SJSA1 (cell line): ENCODE measurements around the gene ALDH1A3. TPM values are rescaled to one million over a fixed set of nuclear protein-coding genes. Genes with fewer than 3 reads are reported as not detected.

ENCODE experiments used
- DNase-seq, 2 experiments: peaks; one replicate each; pipeline ENCODE4 v3.0.0-alpha.2; 2015 to 2020; ENCODE audit warnings: low spot score in 2 of 2, low read depth in 1 of 2
- H3K27ac ChIP-seq: fragments of 250-450 bp; sonication (Bioruptor Pico); 2 replicates; pipeline ENCODE4 v1.5.1; 2020; ENCODE audit warnings: mild to moderate bottlenecking, moderate library complexity
- H3K27me3 ChIP-seq: fragments of 250-450 bp; sonication (Bioruptor Pico); replicated peaks from 2 replicates; pipeline ENCODE4 v1.5.1; 2020; ENCODE audit warnings: mild to moderate bottlenecking, moderate library complexity
- H3K36me3 ChIP-seq: fragments of 250-450 bp; sonication (Bioruptor Pico); 2 replicates; pipeline ENCODE4 v1.5.1; 2020; ENCODE audit warnings: mild to moderate bottlenecking
- H3K4me1 ChIP-seq: fragments of 250-450 bp; sonication (Bioruptor Pico); replicated peaks from 2 replicates; pipeline ENCODE4 v1.6.1; 2021; ENCODE audit warnings: mild to moderate bottlenecking
- H3K4me3 ChIP-seq: fragments of 250-450 bp; sonication (Bioruptor Pico); 2 replicates; pipeline ENCODE4 v1.5.1; 2020; ENCODE audit warnings: mild to moderate bottlenecking
- H3K9me3 ChIP-seq: fragments of 250-450 bp; sonication (Bioruptor Pico); replicated peaks from 2 replicates; pipeline ENCODE4 v1.5.1; 2020; ENCODE audit warnings: mild to moderate bottlenecking
- total RNA-seq: library from RNA; depleted of rRNA; stranded (reverse); fragments of >200 nt; shearing (Covaris generic); gene quantifications from 2 replicates; pipeline ENCODE4 v1.2.3, GENCODE V29; 2014

ALDH1A3 gene
- total RNA-seq, 1 experiment from 2014 or later, result 2.2 TPM

GRCh38 chr15:100923902-100924301 is 44.3 kb downstream of the ALDH1A3 start:
- no peaks in the 10 kb centered on the region for H3K27me3 ChIP-seq
- DNase-seq, result peak in 1 of 2 experiments; percentile 30
- peaks cover 21% of the 10 kb centered on the region for H3K36me3 ChIP-seq
- no peaks in the 10 kb centered on the region for H3K9me3 ChIP-seq
- no peak overlapping the region for H3K27ac ChIP-seq
- H3K4me3 ChIP-seq, result no peak overlapping the region
- peaks cover 8% of the 10 kb centered on the region for H3K4me1 ChIP-seq

DNA sequence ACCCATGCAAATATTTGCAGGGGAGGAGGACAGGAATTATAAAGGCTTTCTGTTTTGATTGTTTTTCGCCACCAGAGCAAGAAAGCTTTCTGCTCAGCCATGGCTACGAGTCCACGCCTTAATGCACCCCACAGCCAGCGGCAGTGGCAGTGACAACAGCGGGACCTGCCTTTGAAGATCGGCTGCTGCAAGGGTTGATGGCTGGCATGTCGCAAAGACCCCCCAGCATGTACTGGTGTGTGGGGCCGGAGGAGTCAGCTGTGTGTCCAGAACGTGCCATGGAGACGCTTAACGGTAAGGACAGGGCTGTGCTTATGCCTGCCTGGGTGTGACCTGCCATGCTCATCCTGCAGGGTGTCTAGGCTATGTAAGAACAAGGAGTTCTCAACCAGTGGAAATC is 44.8 kb downstream of the ALDH1A3 start:
- Histone ChIP-seq H3K9me3 (no peaks in the 10 kb centered on the region), H3K27ac (no peak overlapping the region)

DNA sequence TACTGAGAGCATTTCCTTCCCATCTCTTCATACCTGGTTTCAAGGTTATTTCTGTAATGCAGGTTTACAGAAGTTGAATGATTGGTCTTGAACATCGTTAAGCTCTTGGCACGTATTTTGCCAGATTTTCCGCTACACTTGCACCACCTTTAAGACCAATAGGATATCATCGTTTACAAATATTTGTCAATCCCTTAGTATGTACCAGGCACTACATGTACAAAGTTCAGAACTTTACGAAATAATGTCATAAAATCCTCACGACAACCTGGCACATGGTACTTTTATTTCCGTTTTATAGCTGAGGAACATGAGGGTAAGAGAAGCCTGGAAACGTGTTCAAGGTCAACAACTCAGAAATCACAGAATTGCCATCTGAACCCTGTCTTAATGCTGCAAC is 45.8 kb downstream of the ALDH1A3 start:
- DNase-seq, result peak in 1 of 2 experiments; percentile 5
- Histone ChIP-seq H3K36me3 (peaks cover 24% of the 10 kb centered on the region), H3K4me3 (no peak overlapping the region), H3K4me1 (no peaks in the 10 kb centered on the region), H3K27me3 (no peaks in the 10 kb centered on the region), H3K9me3 (no peaks in the 10 kb centered on the region), H3K27ac (no peak overlapping the region)

More for the DNA sequence above, 44.8 kb downstream of the ALDH1A3 start:
- Histone ChIP-seq H3K27me3 (no peaks in the 10 kb centered on the region), H3K4me3 (no peak overlapping the region), H3K36me3 (peaks cover 21% of the 10 kb centered on the region), H3K4me1 (peaks cover 7% of the 10 kb centered on the region)
- peak in 1 of 2 experiments; percentile 31 for DNase-seq

GRCh38 chr15:100926258-100926657 is 46.6 kb downstream of the ALDH1A3 start:
- Histone ChIP-seq H3K27ac (no peak overlapping the region), H3K9me3 (no peaks in the 10 kb centered on the region), H3K36me3 (peaks cover 24% of the 10 kb centered on the region), H3K27me3 (no peaks in the 10 kb centered on the region), H3K4me1 (no peaks in the 10 kb centered on the region), H3K4me3 (no peak overlapping the region)
- peak in 1 of 2 experiments; percentile 41 for DNase-seq

- DNase-seq, result peak in 1 of 2 experiments; percentile 32
- H3K27me3 ChIP-seq, result no peaks in the 10 kb centered on the region
- no peak overlapping the region for H3K27ac ChIP-seq
- H3K9me3 ChIP-seq, result no peaks in the 10 kb centered on the region
- peaks cover under 1% of the 10 kb centered on the region; the same call in 1 of the 2 replicates for H3K4me1 ChIP-seq
- peaks cover 28% of the 10 kb centered on the region for H3K36me3 ChIP-seq
- no peak overlapping the region for H3K4me3 ChIP-seq
These were observed 47.5 kb downstream of the ALDH1A3 start for GRCh38 chr15:100926971-100927756.

GRCh38 chr15:100928632-100929280 is 49.1 kb downstream of the ALDH1A3 start:
- DNase-seq, result peak in 1 of 2 experiments; percentile 33
- no peak overlapping the region for H3K27ac ChIP-seq
- no peaks in the 10 kb centered on the region for H3K27me3 ChIP-seq
- H3K4me1 ChIP-seq, result peaks cover 10% of the 10 kb centered on the region
- no peak overlapping the region for H3K4me3 ChIP-seq
- H3K9me3 ChIP-seq, result no peaks in the 10 kb centered on the region
- H3K36me3 ChIP-seq, result peaks cover 28% of the 10 kb centered on the region

DNA sequence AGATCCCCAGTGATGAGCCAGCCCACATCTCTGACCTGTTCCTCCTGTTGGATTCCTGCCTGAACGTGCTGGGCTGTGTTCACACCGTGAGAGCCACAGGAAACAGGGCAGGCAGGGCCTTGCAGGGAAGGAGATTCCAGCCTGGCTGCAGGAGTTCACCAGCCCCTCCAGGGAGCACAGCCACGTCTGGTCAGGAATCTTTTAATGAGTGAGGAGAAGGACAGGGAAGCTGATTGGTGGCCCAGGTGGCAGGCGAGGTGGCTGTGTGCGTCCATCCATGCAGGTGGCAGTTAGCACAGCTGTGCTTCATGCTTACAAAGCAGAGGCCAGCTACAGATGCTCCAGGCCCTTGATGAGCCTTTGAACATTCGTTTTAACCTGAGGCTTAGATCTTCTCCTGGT is 50.0 kb downstream of the ALDH1A3 start:
- DNase-seq, result peak in 1 of 2 experiments; percentile 26
- Histone ChIP-seq H3K36me3 (peaks cover 25% of the 10 kb centered on the region), H3K27ac (no peak overlapping the region), H3K4me1 (peaks cover 10% of the 10 kb centered on the region), H3K4me3 (no peak overlapping the region), H3K27me3 (no peaks in the 10 kb centered on the region), H3K9me3 (no peaks in the 10 kb centered on the region)

DNA sequence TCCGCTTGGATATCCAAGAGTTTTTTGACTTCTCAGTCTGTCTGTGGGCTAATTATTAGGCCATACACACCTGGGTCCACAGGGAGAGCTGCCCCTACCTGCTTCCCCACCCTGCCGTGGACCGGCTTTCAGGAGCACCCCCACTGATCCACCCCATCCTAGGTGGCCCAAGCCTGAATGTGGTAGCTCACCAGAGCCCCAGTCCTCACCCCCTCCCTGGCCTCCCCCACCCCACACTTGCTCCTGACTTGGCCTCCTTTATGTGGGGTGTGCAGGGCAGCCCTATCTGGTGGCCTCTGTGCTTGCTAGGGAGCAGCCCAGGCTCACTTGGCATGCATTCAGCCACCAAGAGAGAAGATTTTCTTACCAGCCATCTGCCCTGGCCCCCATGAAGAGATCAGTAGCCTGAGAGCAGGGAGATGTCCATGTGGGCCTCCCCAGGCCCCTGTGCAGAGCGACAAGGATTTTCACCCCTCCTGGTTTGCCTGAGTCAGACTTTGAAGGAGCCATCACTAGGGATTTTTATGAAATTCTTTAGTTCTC is 50.7 kb downstream of the ALDH1A3 start:
- H3K4me3 ChIP-seq, result no peak overlapping the region
- peak in 1 of 2 experiments; percentile 22 for DNase-seq
- H3K36me3 ChIP-seq, result peaks cover 20% of the 10 kb centered on the region
- peaks cover 10% of the 10 kb centered on the region for H3K4me1 ChIP-seq
- H3K27me3 ChIP-seq, result no peaks in the 10 kb centered on the region
- H3K27ac ChIP-seq, result no peak overlapping the region
- H3K9me3 ChIP-seq, result no peaks in the 10 kb centered on the region

DNA sequence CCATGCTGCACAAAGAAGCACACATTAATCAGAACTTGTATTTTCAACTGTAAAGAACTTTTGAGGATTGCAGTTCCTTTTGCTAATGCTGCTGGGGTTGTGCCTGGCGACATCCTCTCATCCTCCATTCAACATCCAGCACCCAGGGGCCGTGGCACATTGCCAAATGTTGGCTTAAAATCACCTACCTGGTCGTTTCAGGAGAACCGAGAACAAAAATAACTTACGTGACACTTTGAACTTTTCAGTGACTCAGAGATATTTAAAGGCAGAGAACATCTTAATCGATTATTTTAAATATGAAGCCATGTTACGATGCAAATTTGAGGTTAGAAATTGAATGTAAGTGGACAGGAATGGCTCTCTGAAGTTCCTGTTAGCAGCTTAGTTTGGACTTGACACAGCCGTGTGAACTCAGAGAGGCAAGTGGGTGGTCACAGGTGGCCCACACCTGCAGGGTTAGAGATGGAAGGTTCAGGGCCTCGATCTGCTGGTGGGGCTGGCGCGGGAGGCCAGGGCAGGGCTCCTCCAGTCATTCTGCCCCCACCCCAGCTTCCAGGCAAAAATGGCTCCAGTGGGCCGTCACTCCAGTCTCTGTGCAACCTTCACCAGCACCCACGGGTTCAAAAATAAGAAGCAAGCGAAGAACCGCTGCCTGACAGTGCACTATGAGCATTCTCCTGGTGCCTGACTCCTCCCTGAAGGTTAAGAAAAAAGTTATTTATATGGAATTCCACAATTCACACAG is 51.7 kb downstream of the ALDH1A3 start:
- Histone ChIP-seq H3K27me3 (no peaks in the 10 kb centered on the region), H3K4me1 (peaks cover 10% of the 10 kb centered on the region), H3K36me3 (peaks cover 12% of the 10 kb centered on the region), H3K9me3 (no peaks in the 10 kb centered on the region), H3K27ac (no peak overlapping the region), H3K4me3 (no peak overlapping the region)
- peak in 1 of 2 experiments; percentile 18 for DNase-seq

- H3K9me3 ChIP-seq, result no peaks in the 10 kb centered on the region
- H3K4me1 ChIP-seq, result peaks cover 10% of the 10 kb centered on the region
- H3K36me3 ChIP-seq, result peaks cover 6% of the 10 kb centered on the region; the same call in 1 of the 2 replicates
- no peak overlapping the region for H3K4me3 ChIP-seq
- H3K27ac ChIP-seq, result no peak overlapping the region
- no peaks in the 10 kb centered on the region for H3K27me3 ChIP-seq
- peak in 1 of 2 experiments; percentile 15 for DNase-seq
These were observed 53.2 kb downstream of the ALDH1A3 start for GRCh38 chr15:100932676-100933348.

DNA sequence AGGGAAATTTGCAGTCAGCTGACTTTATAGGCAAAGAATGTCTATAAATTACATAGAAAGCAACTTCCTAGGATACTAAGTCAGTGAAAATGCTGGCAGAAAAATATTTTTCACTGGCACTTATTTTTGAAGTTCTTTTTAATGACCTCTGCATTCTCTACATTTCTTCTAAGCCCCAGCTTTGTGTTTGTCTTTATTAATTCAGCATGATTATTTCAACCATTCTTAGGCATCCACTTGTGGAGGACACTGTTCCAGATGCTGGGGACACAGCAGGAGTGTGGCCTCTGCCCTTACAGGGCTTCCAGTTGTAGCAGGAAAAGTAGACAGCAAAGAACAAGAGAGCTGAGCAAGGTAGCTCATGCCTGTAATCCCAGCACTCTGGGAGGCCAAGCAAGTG is 54.5 kb downstream of the ALDH1A3 start:
- Histone ChIP-seq H3K4me1 (peaks cover 10% of the 10 kb centered on the region), H3K36me3 (0 out of 2 replicates have a peak, but pooled peaks cover 6% of the 10 kb centered on the region), H3K4me3 (no peak overlapping the region), H3K27me3 (no peaks in the 10 kb centered on the region), H3K27ac (no peak overlapping the region), H3K9me3 (no peaks in the 10 kb centered on the region)
- DNase-seq, result no peak

DNA sequence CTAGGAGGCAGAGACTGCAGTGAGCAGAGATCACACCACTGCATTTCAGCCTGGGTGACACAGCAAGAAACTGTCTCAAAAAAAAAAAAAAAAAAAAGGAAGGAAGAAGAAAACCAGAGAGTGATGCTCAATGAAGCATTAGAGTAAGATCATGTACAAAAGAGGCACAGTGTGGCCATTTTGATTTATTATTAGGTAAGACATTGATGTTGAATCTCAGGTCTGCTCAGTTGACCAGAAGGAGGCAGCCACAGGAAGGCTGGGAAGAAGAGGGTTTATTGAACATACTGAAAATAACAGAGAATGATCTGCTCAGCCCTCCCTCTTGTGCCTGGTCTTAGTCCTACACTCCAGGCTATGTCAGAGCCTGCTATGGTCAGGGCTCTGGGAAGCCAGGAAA is 55.1 kb downstream of the ALDH1A3 start:
- Histone ChIP-seq H3K27ac (no peak overlapping the region), H3K36me3 (0 out of 2 replicates have a peak, but pooled peaks cover 6% of the 10 kb centered on the region), H3K9me3 (no peaks in the 10 kb centered on the region), H3K27me3 (no peaks in the 10 kb centered on the region), H3K4me1 (peaks cover 10% of the 10 kb centered on the region), H3K4me3 (no peak overlapping the region)
- no peak for DNase-seq

GRCh38 chr15:100937171-100937570 is 57.5 kb downstream of the ALDH1A3 start:
- no peaks in the 10 kb centered on the region for H3K27me3 ChIP-seq
- no peaks in the 10 kb centered on the region for H3K9me3 ChIP-seq
- no peaks in the 10 kb centered on the region for H3K36me3 ChIP-seq
- no peak overlapping the region for H3K4me3 ChIP-seq
- no peak for DNase-seq
- no peak overlapping the region for H3K27ac ChIP-seq
- peaks cover 9% of the 10 kb centered on the region for H3K4me1 ChIP-seq
